HG03175 (cell line): ENCODE measurements around the gene SELENOI.
"Not testable (repeated sequence)": the region's sequence is repeated elsewhere in the genome, so short reads cannot be mapped to it uniquely, and the experiment has no call there.

Experiments used
- ATAC-seq: cut with Tn5 transposase; IDR thresholded peaks from one replicate; pipeline ENCODE4 v1.9.1; 2021; ENCODE audit warnings: mild to moderate bottlenecking, moderate library complexity; ENCODE audit not compliant: unreplicated experiment

The SELENOI gene

DNA sequence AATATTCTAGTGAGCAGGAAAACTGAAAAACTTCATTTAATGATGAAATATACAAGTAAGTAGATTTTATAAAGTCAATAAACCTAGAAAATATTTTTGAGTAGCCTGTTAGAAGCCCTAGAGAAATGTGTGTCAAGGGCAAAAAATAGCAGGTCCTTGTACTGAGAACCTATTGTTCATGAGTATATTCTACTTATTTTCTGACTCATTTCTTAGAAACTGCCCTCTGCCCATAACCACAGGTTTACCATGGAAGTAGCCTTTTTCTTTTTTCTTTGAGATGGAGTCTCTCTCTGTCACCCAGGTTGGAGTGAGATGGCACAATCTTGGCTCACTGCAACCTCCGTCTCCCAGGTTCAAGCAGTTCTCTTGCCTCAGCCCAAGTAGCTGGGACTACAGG lies 19.4 kb upstream of the SELENOI start:
- no peak for ATAC-seq

DNA sequence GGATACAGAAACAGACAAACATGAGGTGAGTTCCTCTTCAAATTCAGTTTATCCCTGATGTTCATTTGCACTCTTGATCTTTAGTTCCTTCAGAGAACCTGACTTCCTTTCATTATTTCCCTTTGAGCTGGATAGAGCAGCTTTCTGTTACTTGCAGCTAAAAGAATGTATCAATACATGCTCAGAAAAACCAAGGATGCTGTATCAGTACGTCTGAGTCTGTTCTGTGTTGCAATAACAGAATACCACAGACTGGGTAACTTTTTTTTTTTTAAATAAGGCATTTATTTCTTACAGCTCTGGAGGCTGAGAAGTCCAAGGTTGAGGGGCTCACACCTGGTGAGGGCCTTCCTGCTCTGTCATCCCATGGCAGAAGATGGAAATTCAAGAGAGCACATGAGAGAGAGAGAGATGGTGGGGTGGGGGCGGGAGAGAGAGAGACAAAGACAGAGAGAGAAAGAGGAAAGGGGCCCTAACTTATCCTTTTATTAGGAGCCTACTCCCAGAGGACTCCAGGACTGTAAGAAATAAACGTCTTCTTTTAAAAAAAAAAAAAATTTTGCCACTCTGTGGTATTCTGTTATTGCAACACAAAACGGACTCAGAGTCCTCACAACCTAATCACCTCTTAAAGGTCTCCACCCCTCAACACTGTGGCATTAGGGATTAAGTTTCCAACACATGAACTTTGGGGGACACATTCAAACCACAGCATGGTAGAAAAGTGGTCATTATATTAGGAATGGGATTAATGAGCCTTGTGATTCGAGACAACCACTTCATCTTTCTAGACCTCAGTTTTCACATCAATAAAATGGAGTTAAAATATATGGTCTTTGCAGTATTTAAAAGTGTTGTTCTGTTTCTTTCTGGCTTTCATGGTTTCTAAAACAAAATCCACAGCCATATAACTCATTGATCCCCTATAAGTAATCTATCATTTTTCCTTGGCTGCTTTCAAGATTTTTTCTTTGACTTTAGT lies 18.4 kb upstream of the SELENOI start:
- no peak for ATAC-seq

- ATAC-seq: not testable (repeated sequence)
Observed at GRCh38 chr2:26329083-26329482, 16.9 kb upstream of the SELENOI start.

GRCh38 chr2:26330114-26330549 lies 15.8 kb upstream of the SELENOI start:
- peak; percentile 85 for ATAC-seq

- no peak for ATAC-seq
Observed at GRCh38 chr2:26330604-26331003, 15.3 kb upstream of the SELENOI start.

DNA sequence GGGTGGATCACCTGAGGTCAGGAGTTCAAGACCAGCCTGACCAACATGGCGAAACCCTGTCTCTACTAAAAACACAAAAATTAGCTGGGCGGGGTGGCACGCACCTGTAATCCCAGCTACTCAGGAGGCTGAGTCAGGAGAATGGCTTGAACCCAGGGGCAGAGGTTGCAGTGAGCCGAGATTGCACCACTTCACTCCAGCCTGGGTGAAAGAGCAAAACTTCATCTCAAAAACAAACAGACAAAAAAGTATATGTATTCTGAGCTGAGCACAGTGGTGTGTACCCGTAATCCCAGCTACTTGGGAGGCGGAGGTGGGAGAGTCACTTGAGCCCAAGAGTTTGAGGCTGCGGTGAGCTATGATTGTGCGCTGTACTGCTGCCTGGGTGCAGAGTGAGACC lies 14.6 kb upstream of the SELENOI start:
- ATAC-seq: not testable (repeated sequence)

- ATAC-seq: no peak
Observed at GRCh38 chr2:26333293-26333692, 12.7 kb upstream of the SELENOI start.

- no peak for ATAC-seq
Observed at GRCh38 chr2:26335231-26335630, 10.7 kb upstream of the SELENOI start.

DNA sequence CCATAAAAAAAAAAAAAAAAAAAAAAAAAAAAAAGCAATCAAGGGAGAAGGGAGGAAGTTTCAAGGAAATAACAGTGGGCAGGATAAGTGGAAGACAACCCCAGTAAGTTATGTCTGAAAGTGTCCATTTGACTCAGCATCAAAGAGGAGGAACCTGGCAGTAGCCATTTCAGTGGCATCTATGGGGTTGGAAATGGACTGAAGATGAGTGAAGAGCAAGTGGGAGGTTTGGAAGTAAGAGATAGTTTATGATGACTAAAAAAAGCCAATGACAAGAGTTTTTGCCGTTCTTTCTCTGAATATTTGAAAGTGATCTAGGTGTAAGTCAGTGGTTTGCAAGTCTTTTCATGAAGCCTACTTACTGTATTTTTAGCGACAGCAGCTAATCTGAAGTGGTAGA lies 9.2 kb upstream of the SELENOI start:
- ATAC-seq: no peak

GRCh38 chr2:26337298-26337697 lies 8.6 kb upstream of the SELENOI start:
- no peak for ATAC-seq

GRCh38 chr2:26340831-26341230 lies 5.1 kb upstream of the SELENOI start:
- ATAC-seq: no peak

DNA sequence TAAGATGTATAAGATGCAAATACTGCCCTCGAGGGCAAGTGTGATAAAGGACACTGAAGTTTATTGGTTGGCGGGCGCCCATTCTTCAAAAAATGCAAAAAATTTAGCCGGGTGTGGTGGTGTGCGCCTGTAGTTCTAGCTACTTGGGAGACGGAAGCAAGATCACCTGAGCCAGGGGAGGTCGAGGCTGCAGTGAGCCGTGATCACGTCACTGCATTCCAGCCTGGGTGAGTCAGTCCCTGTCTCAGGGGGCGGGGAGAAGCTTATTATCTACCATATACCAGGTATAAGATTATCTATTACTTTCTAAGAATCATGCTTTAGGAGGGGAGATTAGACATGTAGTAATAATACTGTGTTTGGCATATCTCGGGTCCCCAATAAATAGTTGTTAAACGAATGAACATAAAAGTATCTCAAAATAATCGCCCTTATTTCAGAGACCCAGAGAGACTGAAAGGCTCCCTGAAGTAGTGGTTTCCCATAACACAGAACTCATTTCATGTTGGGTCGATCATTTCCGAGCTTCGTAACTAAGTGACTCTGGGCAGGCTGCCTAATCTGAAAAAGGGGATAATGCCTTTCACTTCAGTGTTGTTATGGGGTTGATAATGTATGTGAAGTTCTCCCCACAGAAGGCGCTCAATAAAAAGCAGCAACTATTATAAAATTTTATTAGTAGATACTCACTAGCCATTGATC lies 1.2 kb upstream of the SELENOI start:
- ATAC-seq: no peak

DNA sequence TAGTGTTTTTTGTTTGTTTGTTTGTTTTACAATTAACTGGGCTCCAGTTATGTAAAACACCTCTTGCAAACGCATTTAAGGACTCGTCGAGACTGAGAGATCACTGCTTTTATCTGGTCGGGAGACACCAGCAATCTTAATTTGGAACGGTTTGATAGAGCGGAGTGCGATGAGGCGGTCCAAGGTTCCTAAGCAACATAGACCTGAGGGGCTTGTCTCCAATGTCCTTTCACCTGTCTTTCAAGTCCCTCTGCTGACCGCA lies 729 bp upstream of the SELENOI start:
- ATAC-seq: no peak

- ATAC-seq: peak; percentile 17
Observed at GRCh38 chr2:26346454-26347053, 611 bp downstream of the SELENOI start, which contains the start of gene ADGRF3. ADGRF3 (minus strand) TSS chr2:26346789; CDS start chr2:26346234, 555 bp downstream.

GRCh38 chr2:26347286-26347865 lies 1.4 kb downstream of the SELENOI start:
- no peak for ATAC-seq

- no peak for ATAC-seq
Observed at GRCh38 chr2:26349690-26350089, 3.7 kb downstream of the SELENOI start.

GRCh38 chr2:26351375-26352090 lies 5.6 kb downstream of the SELENOI start:
- ATAC-seq: no peak

- no peak for ATAC-seq
Observed at GRCh38 chr2:26352892-26353291, 6.9 kb downstream of the SELENOI start.

DNA sequence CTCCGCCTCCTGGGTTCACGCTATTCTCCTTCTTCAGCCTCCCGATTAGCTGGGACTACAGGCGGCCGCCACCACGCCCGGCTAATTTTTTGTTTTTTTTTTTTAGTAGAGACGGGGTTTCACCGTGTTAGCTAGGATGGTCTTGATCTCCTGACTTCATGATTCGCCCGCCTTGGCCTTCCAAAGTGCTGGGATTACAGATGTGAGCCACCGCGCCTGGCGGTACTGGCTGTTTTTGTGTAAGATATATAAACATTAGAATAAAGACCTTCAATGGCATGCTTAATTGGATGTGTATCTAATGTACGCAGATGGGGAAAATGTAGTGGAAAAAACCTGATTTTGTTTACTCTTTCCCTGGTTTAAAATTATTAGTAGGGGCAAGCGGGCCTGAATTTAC lies 8.5 kb downstream of the SELENOI start:
- ATAC-seq: not testable (repeated sequence)
